Large intestine (tissue), 3 donors: ENCODE results near the gene RIC3. TPM values are rescaled to one million over a fixed set of nuclear protein-coding genes. Genes with fewer than 3 reads are reported as not detected.

ENCODE experiments used
- DNase-seq, 2 donors: peaks; one replicate each; pipeline versions ENCODE4 v3.0.0 to v3.0.0-alpha.2; 2013
- H3K27ac ChIP-seq: one replicate; pipeline ENCODE4 v1.5.1; 2013; ENCODE audit warnings: low read length
- H3K27me3 ChIP-seq: 2 replicates; pipeline ENCODE4 v1.6.1; 2013; ENCODE audit warnings: low read length; ENCODE audit not compliant: control insufficient read depth, insufficient read depth
- H3K36me3 ChIP-seq: 2 replicates; pipeline ENCODE4 v1.6.1; 2013; ENCODE audit warnings: low read length; ENCODE audit not compliant: control insufficient read depth, insufficient read depth
- H3K4me1 ChIP-seq: one replicate; pipeline ENCODE4 v1.6.1; 2013; ENCODE audit warnings: low read length; ENCODE audit not compliant: control insufficient read depth, insufficient read depth
- H3K4me3 ChIP-seq: one replicate; pipeline ENCODE4 v1.5.1; 2013; ENCODE audit warnings: low read length
- H3K9me3 ChIP-seq: one replicate; pipeline ENCODE4 v1.6.1; 2013; ENCODE audit warnings: mild to moderate bottlenecking, low read depth, low read length, moderate library complexity; ENCODE audit not compliant: control insufficient read depth
- WGBS: methylation state at CpG from one replicate; pipeline ENCODE4 v1.1.5; 2013; ENCODE audit warnings: low lambda C conversion rate; ENCODE audit not compliant: insufficient coverage; 5-methylcytosine and 5-hydroxymethylcytosine counted together
- polyA plus RNA-seq: library from polyadenylated mRNA; unstranded; fragments of 120-200 nt; gene quantifications from one replicate; pipeline ENCODE4 v1.2.1, GENCODE V29; 2013

RIC3 gene
- polyA plus RNA-seq, 1 donor: 9.0 TPM

DNA sequence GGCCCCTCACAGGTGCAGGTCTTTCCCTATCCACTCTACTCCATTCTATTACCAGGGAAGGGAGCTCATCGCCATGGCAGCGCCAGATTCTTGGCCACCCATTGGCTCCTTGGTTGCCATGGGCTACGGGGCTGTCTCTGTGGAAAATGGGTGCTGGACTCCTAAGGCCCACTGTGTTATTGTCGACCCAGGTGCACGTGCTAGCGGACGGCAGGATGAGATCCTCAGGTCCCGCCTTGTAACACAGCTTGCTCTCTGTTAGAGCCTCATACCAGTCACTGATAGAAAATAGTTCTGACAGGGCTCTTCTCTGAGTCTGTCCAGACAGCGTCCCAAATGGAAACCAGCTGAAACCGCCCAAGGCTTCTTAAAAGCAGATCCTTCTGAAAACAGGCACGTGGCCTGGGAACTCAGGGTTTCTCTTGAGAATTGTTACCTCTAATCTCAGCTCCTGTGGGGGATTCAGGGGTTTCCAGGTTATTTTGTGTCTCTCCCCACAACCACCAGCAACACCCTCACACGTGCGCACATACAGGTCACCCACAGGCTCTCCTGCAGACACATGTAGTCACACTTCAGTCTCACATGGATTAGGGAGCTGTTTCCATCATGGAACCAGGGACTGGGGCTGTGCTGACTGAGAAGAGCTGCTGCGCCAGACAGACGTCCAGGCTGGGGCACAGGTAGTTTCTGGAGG, 86.3 kb downstream of the RIC3 start:
- no CpG with 5 or more reads among the region's 15 CpGs for WGBS
- Histone ChIP-seq H3K4me3 (no peak overlapping the region), H3K9me3 (no peaks in the 10 kb centered on the region), H3K27me3 (peaks cover 25% of the 10 kb centered on the region), H3K4me1 (peaks cover 13% of the 10 kb centered on the region), H3K36me3 (no peaks in the 10 kb centered on the region), H3K27ac (peak overlapping the region; percentile 57)
- DNase-seq: no peak

DNA sequence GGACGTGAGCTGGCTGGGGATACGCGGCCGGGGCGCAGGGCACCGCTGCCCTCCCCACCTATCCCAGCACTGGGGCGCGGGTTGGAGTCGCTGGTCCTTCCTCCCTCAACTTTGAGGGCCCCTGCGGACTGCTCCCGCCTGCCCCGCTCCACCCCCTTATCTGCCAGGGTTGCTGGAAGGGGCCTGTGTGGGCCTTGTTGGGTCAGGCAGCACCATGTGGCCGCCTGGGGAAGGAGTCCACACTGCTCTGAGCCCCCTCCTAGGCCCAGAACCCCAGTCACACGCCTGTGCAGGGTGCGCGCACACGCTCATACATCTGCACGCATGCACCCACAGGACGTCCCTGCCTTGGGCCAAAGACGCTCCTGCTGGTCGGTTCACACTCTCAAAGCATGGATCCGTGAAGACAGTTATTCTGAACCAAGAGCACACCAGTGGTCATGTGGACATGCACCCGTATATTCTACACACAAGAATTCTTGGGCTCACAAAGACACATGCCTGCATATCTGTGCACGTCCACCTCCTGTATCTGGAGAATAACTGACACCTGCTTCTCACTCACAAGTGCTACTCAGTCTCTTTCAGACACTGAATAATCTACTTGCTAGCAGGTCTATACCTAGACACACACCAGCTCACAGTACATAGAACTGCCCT, 87.1 kb downstream of the RIC3 start:
- Histone ChIP-seq H3K36me3 (no peaks in the 10 kb centered on the region), H3K27ac (peak overlapping the region; percentile 57), H3K9me3 (no peaks in the 10 kb centered on the region), H3K4me3 (peak overlapping the region; percentile 56), H3K4me1 (peaks cover 13% of the 10 kb centered on the region), H3K27me3 (peaks cover 25% of the 10 kb centered on the region)
- DNase-seq: peak in 1 of 2 donors; percentile 45
- no CpG with 5 or more reads among the region's 24 CpGs for whole genome bisulfite sequencing

DNA sequence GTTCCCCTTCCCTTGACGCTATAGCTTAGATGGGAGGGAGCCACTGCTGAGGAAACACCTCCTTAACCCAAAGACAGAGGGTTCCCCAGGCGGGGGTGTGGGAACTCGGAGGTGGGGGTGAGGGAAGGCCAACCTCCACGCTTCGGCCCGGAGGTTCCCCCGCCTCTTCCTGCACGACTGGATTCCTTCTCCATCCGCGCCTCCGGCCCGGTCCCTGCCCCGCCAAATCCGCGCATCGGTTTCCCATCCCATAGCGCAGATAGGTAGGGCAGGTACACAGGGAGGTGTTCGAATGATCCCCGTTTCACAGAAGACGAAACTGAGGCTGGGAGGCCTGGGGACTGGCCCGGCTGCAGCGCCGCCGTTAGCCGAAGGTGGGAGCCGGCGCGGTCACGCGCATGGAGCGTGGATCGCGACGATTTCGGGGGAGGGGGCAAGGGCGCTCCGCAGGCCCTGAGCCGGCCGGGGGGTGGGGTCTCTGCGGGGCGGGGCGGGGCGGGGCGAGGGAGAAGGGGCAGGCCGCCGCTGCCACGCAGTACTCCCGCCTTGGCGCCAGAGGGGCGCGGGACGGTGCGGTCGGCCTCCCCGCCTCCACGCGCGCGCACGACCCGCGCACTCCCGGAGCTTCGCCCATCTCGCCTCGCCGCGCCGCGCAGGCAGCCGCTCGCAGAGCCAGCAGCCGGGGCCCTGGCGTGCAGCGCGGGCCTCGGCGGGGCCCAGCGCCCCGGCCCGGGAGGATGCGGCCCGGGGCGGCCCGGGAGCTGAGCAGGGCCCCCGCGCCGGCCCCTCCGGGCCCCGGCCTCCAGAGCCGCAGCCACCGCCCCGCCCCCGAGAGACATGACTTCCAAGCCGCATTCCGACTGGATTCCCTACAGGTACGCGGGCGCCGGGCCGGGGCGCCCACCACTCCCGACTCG, 87.9 kb downstream of the RIC3 start, which contains the start of gene TUB:
TSS of gene TUB (plus strand) at position 538 of the 917 bp plus-strand sequence. CDS start at position 838, 300 bp downstream.
- Histone ChIP-seq H3K4me1 (peaks cover 13% of the 10 kb centered on the region), H3K27me3 (peaks cover 29% of the 10 kb centered on the region), H3K4me3 (peak within 1 kb of the TSS; percentile 56), H3K36me3 (no peaks in the 10 kb centered on the region), H3K9me3 (no peaks in the 10 kb centered on the region), H3K27ac (peak within 1 kb of the TSS; percentile 57)
- DNase-seq: peak in 1 of 2 donors; percentile 41
- WGBS: no CpG with 5 or more reads among the region's 104 CpGs

DNA sequence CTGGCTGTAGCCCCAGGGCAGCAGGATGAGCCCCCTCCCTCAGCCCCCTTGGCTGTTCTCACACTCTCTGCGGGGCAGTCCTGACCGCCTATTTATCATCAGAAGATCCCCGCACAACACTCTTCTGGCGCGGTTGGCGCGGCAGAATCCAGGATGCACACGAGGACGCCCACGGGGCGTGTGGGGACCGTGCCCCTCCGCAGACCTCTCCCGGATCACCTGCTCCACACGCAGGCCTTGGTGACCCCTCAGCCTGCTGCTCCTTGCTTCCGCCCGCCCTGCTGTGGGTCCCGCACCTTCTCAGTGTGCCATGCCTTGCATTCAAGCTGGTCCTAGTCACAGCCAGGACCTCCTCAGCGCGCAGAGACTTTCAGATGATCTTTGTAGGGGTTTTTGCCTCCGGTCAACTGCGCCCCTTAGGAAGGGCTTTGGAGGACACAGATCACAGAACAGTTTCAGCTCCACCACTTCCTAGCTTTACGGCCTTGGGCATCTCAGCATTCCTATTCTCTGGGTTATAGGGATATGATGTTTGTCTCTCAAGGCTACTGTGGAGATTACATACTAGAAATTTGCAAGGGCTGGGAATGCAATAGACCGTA, 88.7 kb downstream of the RIC3 start:
- Histone ChIP-seq H3K4me3 (peak overlapping the region; percentile 42), H3K27ac (no peak overlapping the region), H3K4me1 (peaks cover 13% of the 10 kb centered on the region), H3K36me3 (no peaks in the 10 kb centered on the region), H3K9me3 (no peaks in the 10 kb centered on the region), H3K27me3 (peaks cover 32% of the 10 kb centered on the region)
- WGBS: no CpG with 5 or more reads among the region's 24 CpGs
- no peak for DNase-seq

DNA sequence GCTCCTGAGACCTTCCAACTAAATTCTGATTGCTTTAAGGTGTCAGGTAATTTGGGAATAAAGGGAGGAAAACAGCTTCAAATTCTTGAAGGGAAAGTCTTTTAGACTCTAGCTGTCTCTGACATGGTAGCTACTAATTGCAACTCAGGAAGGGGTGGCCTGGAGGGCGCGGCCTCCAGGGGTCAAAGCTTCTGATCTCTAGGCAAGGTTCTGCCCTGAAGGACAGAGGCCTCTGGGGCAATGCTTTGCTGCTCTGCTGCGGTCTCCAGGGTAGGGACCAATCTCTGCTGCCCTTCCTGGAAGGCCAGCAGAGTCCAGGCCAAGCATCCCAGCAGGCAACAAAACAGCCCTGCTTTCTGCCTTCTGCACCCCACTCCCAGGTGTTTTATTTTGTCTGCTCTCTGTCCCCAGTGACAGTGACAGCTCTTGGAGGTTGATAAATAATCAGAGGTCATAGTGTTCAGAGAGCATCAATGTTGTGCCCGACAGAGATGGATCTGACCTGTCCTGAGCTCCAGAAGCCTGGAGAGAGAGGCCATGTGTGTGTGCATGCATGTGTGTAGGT, 89.6 kb downstream of the RIC3 start:
- peaks cover 13% of the 10 kb centered on the region for H3K4me1 ChIP-seq
- no peak for DNase-seq
- no CpG with 5 or more reads among the region's 4 CpGs for WGBS
- H3K27me3 ChIP-seq: peaks cover 32% of the 10 kb centered on the region
- no peaks in the 10 kb centered on the region for H3K36me3 ChIP-seq
- no peak overlapping the region for H3K4me3 ChIP-seq
- no peaks in the 10 kb centered on the region for H3K9me3 ChIP-seq
- no peak overlapping the region for H3K27ac ChIP-seq

DNA sequence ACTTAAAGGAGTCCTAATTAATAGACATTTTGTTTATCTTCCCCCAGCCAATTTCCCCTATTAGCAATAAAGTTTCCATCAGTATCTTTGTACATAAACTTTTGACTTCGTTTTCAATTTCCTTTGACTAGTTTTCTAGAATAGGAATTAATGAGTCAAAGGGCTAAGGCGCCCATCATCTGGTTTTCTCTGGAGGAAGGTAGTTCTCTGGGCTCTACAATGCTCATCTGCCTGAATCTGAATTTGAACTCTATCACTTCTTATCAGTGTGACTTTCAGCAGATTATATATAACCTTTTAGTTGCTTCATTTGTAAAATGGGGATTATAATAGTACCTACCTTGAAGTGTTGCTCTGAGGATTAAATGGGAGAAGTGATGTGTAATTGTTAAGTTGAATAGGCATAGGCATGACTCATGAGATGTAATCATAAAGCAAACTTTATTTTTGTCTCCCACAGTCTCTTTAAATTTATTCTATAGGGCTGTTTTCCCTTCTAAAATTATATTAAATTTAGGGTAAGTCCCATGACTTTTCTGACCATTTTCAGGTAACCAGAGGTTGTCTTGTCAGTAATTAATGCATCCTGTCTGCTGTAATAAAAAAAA, 93.6 kb downstream of the RIC3 start:
- Histone ChIP-seq H3K27ac (no peak overlapping the region), H3K4me1 (no peaks in the 10 kb centered on the region), H3K4me3 (no peak overlapping the region), H3K36me3 (no peaks in the 10 kb centered on the region), H3K27me3 (peaks cover 21% of the 10 kb centered on the region), H3K9me3 (no peaks in the 10 kb centered on the region)
- DNase-seq: no peak
- 80% methylated on average over 1 of the region's 2 CpGs for WGBS

DNA sequence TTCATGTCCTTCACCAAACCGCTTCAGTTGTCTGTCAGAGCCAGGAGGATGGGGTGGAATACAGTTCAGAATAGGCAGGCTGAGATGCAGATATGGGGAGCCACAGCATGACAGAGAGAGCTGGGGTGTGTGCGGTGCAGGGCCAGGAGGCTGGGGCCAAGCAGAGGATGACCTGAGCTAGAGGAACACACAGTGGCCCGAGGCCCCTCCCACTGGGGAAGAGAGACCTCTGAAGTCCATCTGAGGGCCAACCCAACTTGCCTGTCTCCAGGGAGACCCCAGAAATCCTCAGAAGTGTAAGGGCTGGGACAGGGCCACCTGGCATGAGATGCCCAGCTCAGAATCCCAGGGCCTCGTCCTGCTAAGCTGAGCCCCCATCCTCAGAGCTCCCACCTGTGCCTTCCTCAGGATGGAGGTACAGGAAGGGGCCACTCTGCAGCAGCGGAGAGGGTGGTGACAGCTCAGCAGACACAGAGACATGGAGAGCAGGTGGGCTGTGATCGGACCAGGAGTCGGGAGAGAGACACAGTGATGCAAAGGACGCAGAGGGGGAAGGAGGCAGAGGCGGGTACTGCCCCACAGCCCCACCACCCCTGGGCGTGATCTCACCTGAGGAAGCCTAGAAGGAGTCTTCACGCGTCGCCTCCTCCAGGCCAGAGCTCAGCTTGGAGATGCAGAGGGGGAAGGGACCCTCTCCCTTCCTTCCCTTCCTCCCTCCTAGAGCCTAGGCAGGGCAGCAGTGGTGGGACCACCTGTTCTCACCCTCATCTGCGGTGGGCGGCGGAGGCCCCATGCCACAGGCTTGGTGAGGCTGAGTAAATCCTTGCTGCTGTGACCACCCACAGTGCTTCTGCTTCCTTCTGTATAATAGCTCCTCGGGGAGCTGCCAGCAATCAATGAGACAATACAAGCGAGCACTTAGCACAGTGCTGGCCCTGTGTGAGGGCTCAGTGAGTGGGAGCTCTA, 96.9 kb downstream of the RIC3 start:
- Histone ChIP-seq H3K36me3 (no peaks in the 10 kb centered on the region), H3K4me3 (no peak overlapping the region), H3K27ac (no peak overlapping the region), H3K4me1 (peaks cover 6% of the 10 kb centered on the region), H3K27me3 (peaks cover 15% of the 10 kb centered on the region), H3K9me3 (no peaks in the 10 kb centered on the region)
- no peak for DNase-seq
- 100% methylated on average over 1 of the region's 18 CpGs for WGBS

DNA sequence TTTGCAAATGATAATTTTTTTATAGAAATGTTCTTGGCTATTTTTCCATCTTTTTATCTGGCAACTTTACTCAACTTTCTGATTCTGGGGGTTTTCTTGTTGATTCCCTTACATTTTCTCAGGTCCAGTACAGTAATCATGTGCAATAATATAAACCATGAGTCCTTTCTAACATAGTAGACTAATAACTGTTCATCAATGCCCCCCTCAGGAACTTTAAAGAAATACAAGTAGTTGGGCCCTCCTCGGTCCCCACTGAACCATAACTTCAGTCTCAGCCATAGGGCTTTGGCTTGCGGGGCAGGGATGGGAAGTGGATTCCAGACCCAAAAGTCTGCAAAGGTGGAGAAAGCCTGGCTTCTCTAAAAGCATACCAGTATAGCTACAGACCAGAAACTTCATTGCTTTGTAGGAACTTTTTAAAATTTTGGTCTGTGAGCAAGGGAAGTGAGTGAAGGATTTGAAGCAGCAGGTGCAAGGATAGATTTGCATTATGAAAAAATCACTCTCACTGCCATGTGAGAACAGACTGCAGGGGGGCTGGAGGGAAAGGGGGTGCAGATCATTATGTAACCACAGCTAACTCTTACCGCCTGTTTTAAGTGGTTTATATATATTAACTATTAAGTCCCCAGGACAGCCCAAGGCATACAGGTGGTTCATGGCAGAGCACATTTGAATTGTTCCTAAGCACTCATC, 98.3 kb downstream of the RIC3 start:
- 20% methylated on average over 1 of the region's 3 CpGs for WGBS
- H3K27me3 ChIP-seq: peaks cover 8% of the 10 kb centered on the region
- DNase-seq: no peak
- H3K4me3 ChIP-seq: no peak overlapping the region
- H3K9me3 ChIP-seq: no peaks in the 10 kb centered on the region
- no peaks in the 10 kb centered on the region for H3K36me3 ChIP-seq
- H3K4me1 ChIP-seq: peaks cover 6% of the 10 kb centered on the region
- no peak overlapping the region for H3K27ac ChIP-seq
